HG02981 (cell line): Measurements from ENCODE around the gene HOXB5.

ENCODE experiments used
- ATAC-seq: cut with Tn5 transposase; IDR thresholded peaks from one replicate; pipeline ENCODE4 v1.9.1; 2021; ENCODE audit warnings: mild to moderate bottlenecking, moderate library complexity; ENCODE audit not compliant: unreplicated experiment

The HOXB5 gene

DNA sequence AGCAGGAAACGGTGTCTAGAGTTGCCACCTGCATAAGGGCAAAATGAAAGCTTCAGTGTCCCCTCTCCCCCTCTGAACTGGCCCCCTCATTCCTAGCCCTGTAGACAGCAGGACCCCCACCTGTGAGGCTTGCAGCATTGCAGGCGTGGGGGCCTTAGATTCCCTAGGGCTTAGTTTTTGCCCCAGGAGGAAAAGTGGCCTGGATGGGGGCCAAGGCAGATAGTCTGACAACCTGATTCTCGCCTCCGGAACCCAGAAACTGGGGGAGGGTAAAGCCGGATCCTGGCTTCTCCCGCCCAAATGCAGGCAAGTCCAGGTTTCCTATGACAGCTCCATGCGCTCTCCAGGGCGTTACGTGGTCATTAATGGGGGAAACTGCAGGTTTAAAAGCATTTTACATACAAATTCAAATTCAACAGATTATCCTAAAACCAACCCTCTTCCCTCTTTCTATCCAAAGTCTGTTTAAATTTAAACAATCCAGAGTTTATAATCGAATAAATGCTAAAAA, 11.9 kb upstream of the HOXB5 start:
- ATAC-seq, result no peak

DNA sequence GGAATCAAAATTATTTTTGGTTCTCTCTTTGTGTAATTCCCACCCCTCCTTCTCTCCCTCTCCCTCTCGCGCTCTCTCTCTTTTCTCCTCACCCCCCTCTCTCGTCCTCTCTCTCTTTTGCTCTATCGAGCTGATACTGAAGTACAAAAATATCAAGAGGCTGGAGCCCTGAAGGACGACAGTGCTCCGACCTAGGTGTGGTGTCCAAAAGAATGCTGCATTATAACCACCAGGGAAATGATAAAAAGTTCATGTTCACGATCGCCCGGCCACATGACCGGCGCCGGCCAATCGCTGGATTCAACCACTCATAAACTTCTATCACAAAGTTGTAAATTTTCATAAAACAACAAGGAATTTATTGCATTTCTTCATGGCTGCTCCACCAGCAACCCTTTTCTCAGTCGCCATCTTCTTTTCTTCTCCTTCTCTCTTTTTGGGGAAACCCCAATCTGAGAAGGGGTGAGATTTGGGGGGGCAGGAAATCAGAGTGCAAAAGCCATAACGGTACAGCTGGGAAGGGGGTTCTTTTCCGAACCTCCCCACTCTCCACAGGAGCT, 11.3 kb upstream of the HOXB5 start, which contains the start of gene HOXB6:
Gene HOXB6 (minus strand): TSS at position 217 of the 560 bp plus-strand sequence. CDS start 6,836 bp downstream, outside the sequence.
- ATAC-seq, result no peak

- no peak for ATAC-seq
These were observed 10.6 kb upstream of the HOXB5 start for GRCh38 chr17:48603959-48604769.

GRCh38 chr17:48601539-48602425, 8.2 kb upstream of the HOXB5 start:
- ATAC-seq, result no peak

- no peak for ATAC-seq
These were observed 7.6 kb upstream of the HOXB5 start for GRCh38 chr17:48601207-48601538.

GRCh38 chr17:48600244-48601098, 6.9 kb upstream of the HOXB5 start:
- no peak for ATAC-seq

DNA sequence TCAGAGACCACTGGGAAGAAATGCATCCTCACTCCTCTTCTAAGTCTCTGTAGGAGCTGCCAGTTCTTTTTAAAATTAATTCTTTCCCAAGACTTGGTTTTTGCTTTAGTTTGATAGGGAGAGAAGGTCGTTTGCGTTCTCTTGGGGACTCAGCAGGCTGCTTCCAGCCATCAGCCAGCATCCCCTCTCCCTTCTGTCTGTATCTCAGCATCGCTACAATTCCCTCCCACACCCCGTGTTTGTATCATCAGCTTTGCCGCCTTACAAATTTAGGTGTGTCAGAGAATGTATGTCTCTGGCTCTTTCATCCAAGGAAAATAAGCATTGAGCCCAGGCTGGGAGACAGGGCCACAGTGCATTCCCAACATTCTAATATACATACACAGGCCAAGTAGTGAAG, 5.8 kb upstream of the HOXB5 start:
- ATAC-seq, result no peak

- no peak for ATAC-seq
These were observed 5.2 kb upstream of the HOXB5 start for GRCh38 chr17:48598736-48599135.

- ATAC-seq, result no peak
These were observed 4.4 kb upstream of the HOXB5 start for GRCh38 chr17:48597778-48598631.

DNA sequence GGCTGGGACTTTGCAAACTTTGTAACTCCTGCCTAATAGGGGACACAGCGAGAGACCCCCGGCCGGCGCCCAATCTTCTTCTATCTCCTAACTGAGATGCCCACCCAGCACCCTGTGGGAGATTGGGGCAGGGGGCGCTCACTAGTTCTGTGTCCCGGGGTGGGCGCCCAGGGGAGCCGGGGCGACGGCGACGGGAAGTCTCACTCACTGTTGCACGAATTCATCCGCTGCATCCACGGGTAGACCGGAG, 3.9 kb upstream of the HOXB5 start:
- no peak for ATAC-seq

DNA sequence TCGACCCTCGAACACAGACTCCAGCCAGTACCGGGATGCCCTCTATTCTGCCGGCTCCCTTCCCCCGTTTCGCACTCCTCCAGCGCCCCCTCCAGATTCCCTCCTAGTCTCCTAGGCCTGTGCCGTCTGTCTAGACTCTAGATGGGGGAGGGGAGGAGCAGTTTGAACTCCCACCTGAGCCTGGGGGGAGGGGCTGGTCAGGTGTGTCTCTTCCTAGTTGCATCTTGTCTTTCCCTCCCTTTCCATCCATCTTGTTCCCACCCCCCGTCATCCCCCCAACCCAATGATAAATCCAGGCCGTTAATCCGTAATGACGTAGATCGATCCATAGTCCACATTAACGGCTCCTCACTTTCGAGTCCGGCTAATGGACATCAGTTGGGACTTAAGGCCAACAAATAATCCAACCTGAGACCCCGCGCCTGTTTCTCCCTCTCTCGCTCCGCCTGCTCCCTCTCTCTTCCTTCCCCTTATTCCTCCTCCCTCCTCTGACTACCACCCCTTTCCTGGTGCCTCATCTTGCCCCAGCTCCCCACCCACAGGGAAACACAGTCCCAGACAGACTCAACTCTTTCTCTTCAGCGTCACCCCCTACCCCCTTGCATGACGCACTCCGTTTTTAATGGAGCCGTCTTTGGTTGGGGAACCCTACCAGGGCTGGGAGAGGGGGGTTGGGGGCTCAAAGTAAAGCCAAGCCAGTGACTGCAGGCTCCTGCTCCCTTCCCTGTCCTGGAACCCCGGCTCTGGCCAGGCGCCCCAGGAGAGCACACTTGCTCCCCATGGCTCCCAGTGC, 3.4 kb upstream of the HOXB5 start:
- ATAC-seq, result no peak

DNA sequence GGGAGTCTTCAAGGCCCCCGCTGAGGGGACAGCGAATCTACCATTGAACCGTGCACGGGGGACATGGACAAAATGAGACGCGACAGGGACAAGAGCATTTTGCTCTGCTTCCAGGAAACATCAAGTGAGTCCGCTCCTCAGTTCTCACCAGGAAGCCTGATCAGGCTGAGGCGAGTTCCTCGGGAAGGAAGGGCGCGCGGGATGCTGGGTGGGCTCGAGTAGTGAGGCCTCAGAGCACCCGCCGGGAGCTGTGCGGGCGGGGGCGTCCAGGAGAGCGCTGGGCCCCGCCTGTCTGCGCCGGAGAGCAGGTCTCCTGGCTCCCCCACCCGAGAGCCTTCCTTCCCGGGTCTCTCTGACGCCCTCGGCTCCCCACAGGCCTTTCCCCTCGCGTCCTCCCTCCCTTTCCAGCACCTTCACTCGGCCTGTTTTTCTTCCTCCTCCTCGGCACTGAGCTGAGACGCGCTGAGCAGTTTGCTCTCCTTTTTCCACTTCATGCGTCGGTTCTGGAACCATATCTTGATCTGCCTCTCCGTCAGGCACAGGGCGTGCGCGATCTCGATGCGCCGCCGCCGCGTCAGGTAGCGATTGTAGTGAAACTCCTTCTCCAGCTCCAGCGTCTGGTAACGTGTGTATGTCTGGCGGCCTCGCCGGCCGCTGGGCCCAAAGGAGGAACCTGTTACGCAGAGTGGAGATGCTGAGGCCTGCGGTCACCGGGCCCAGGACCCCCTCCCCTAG, 2.6 kb upstream of the HOXB5 start:
- ATAC-seq, result no peak

DNA sequence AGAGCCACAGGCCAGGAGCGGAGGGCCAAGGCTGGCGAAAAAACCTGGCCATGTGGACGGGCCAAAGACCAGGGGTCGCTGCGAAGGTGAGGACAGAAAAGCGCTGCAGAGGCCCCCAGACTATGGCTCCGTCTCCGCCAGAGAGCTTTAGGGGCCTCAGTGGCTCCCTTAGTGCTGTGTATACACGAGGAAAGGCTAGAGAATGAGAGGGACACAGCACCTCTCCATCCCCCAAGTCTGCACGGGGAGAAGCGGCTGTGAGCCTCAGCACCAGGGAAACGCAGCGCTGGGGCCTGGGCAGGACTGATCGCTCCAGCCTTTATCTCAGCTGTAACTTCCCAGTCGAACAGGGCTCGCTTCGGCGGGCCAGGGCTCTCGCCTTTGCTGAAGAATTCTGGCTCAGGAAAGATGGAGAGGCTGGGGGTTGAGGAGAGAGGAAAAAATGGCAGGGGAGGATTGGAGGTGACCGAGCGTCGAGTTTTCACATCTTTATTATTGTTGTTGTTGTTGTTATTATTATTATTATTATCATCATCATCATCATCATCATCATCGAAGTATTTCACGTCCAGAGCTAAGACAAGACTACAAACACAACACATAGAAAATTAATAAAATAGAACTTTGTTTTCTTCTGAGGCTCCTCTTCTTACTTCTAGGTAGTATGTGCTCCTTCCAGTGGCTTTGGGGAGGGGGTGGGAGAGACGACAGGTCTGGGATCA, 1.9 kb upstream of the HOXB5 start:
- no peak for ATAC-seq

GRCh38 chr17:48594538-48595277, 1.1 kb upstream of the HOXB5 start:
- no peak for ATAC-seq

GRCh38 chr17:48593840-48594537, 410 bp upstream of the HOXB5 start:
- no peak for ATAC-seq

GRCh38 chr17:48592577-48592976, 1.0 kb downstream of the HOXB5 start:
- no peak for ATAC-seq
